SK-N-MC (cell line): ENCODE measurements around the gene CDH11.

Source experiments
- EZH2 ChIP-seq: fragments of 200-600 bp; sonication (generic); IDR thresholded peaks from one replicate; pipeline ENCODE4 v1.6.1; 2017; ENCODE audit warnings: antibody characterized with exemption
- FOXP2 ChIP-seq: optimal IDR thresholded peaks from 2 replicates; pipeline ENCODE3; 2011; ENCODE audit warnings: mild to moderate bottlenecking, moderate library complexity; ENCODE audit not compliant: insufficient read depth; ENCODE audit errors: extremely low read length, control extremely low read depth
- POLR2AphosphoS5 ChIP-seq: IDR thresholded peaks from 2 replicates; pipeline ENCODE4 v1.6.1; 2012; ENCODE audit warnings: mild to moderate bottlenecking, low read depth, low read length, borderline replicate concordance

DNA sequence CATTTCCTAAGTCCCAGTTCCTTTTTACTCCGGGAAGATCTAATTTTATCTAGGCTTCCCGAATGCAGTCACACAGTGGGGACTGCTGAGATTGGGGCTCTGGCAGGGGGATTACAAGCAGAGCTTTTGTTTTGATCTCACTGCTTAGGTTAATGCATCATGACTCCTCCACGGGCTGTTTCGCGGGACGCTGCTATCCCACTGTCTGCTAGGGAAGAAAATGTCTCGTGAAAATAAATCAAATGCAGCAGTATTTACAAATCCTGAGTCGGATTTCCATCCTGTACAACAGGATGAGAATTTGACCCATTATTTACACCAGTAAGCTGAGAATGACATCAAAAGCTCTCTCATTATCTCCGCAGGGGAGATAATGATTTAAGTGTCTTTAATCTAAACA lies 83.8 kb downstream of the CDH11 start:
- no peak for TF ChIP-seq EZH2
- no peak for TF ChIP-seq POLR2AphosphoS5
- no peak for TF ChIP-seq FOXP2
